PC-3 (cell line): ENCODE data around the gene MIEN1. TPM values are rescaled to one million over a fixed set of nuclear protein-coding genes. Genes with fewer than 3 reads are reported as not detected.
A peak's percentile ranks its signal among the peaks of the same experiment; 100 is the strongest.

Experiments
- ATAC-seq: fragments of 200-7000 bp; cut with Tn5 transposase; 2 replicates; pipeline ENCODE4 v1.9.1; 2020; ENCODE audit warnings: mild to moderate bottlenecking, moderate library complexity
- BruUV-seq: library from RNA; stranded (reverse); fragments of 400-500 nt; replicated peaks from 2 replicates; lab custom pipeline; 2021; lab: Mats Ljungman, UMichigan
- CTCF ChIA-PET: fragments of 300-600 bp; sonication (Branson Sonifier 250); formaldehyde crosslinking; loops from one replicate; lab custom pipeline; 2022; ENCODE audit warnings: antibody characterized with exemption; lab: Charles Lee
- POLR2A ChIA-PET: fragments of 300-600 bp; sonication (Branson Sonifier 250); formaldehyde crosslinking; loops from one replicate; lab custom pipeline; 2022; ENCODE audit warnings: antibody characterized with exemption; ENCODE audit not compliant: unreplicated experiment; lab: Charles Lee
- DNase-seq: peaks from one replicate; pipeline ENCODE4 v3.0.0-alpha.2; 2015
- H2AFZ ChIP-seq: fragments of 300-600 bp; sonication (generic); 2 replicates; pipeline ENCODE4 v1.6.0; 2016; ENCODE audit warnings: antibody characterized with exemption, low read length
- H3F3A ChIP-seq: fragments of 300-600 bp; sonication (generic); one replicate; pipeline ENCODE4 v1.6.0; 2017; ENCODE audit warnings: antibody characterized with exemption, low read length, control low read depth, mild to moderate bottlenecking; ENCODE audit not compliant: unreplicated experiment
- H3K27ac ChIP-seq: fragments of 300-600 bp; sonication (generic); 2 replicates; pipeline ENCODE4 v1.5.1; 2016; ENCODE audit warnings: mild to moderate bottlenecking, low read length
- H3K27me3 ChIP-seq: fragments of 300-600 bp; sonication (generic); 2 replicates; pipeline ENCODE4 v1.6.1; 2016; ENCODE audit warnings: low read length, mixed read lengths
- H3K36me3 ChIP-seq: fragments of 300-600 bp; sonication (generic); 2 replicates; pipeline ENCODE4 v1.6.1; 2016; ENCODE audit warnings: low read depth, mixed run types, low read length, mixed read lengths
- H3K4me1 ChIP-seq: fragments of 300-600 bp; sonication (generic); 2 replicates; pipeline ENCODE4 v1.5.1; 2016; ENCODE audit warnings: low read length; ENCODE audit not compliant: insufficient read depth
- H3K4me2 ChIP-seq: fragments of 300-600 bp; sonication (generic); 2 replicates; pipeline ENCODE4 v1.6.0; 2016; ENCODE audit warnings: low read length
- H3K4me3 ChIP-seq: fragments of 300-600 bp; sonication (generic); 2 replicates; pipeline ENCODE4 v1.5.1; 2016; ENCODE audit warnings: mild to moderate bottlenecking, low read length, mixed read lengths
- H3K79me2 ChIP-seq: fragments of 300-600 bp; sonication (generic); 2 replicates; pipeline ENCODE4 v1.6.1; 2017; ENCODE audit warnings: low read length, mixed read lengths
- H3K9ac ChIP-seq: fragments of 300-600 bp; sonication (generic); 2 replicates; pipeline ENCODE4 v1.6.0; 2016; ENCODE audit warnings: mild to moderate bottlenecking, low read length
- H3K9me2 ChIP-seq: fragments of 300-600 bp; sonication (generic); replicated peaks from 2 replicates; pipeline ENCODE4 v1.6.1; 2016; ENCODE audit warnings: mixed run types, low read length, mixed read lengths
- H3K9me3 ChIP-seq: fragments of 300-600 bp; sonication (generic); 2 replicates; pipeline ENCODE4 v1.6.1; 2016; ENCODE audit warnings: low read length, mixed read lengths
- H4K20me1 ChIP-seq: fragments of 300-600 bp; sonication (generic); 2 replicates; pipeline ENCODE4 v1.6.1; 2016; ENCODE audit warnings: low read length, mixed read lengths
- CTCF ChIP-seq: fragments of 300-600 bp; sonication (generic); conservative IDR thresholded peaks from 2 replicates; pipeline ENCODE4 v1.5.1; 2017; ENCODE audit warnings: antibody characterized with exemption, low read depth, mild to moderate bottlenecking, low read length
- EZH2 ChIP-seq: fragments of 300-600 bp; sonication (generic); IDR thresholded peaks from one replicate; pipeline ENCODE4 v1.6.1; 2017; ENCODE audit warnings: antibody characterized with exemption, mild to moderate bottlenecking, low read length; ENCODE audit not compliant: unreplicated experiment
- EZH2phosphoT487 ChIP-seq: fragments of 300-600 bp; sonication (generic); IDR thresholded peaks from 2 replicates; pipeline ENCODE4 v1.6.1; 2018; ENCODE audit warnings: mild to moderate bottlenecking, antibody characterized with exemption, low read length, borderline replicate concordance
- intact Hi-C: fragments of 100-400 bp; cut with micrococcal nuclease; formaldehyde crosslinking; loops from 2 replicates; pipeline ENCODE4 v1.9.0; 2023
- total RNA-seq: library from RNA; depleted of rRNA; stranded (reverse); fragments of >200 nt; gene quantifications from 2 replicates; pipeline ENCODE4 v1.2.3, GENCODE V29; 2014

The MIEN1 gene
- total RNA-seq, 1 experiment from 2014 or later: 52.0 TPM

GRCh38 chr17:39754161-39754957 lies 24.0 kb upstream of the MIEN1 start:
- peak; percentile 89 for DNase-seq
- Histone ChIP-seq H3K9me3 (no peaks in the 10 kb centered on the region), H3K4me2 (peak overlapping the region; percentile 92), H3K4me3 (peak overlapping the region; percentile 75), H2AFZ (peak overlapping the region; percentile 91), H3K27ac (peak overlapping the region; percentile 43; the same call in 1 of the 2 replicates), H3K4me1 (peaks cover 6% of the 10 kb centered on the region; the same call in 1 of the 2 replicates), H3K9me2 (no peaks in the 10 kb centered on the region), H3K9ac (peak overlapping the region; percentile 81), H3K79me2 (no peaks in the 10 kb centered on the region), H4K20me1 (no peaks in the 10 kb centered on the region), H3K36me3 (no peaks in the 10 kb centered on the region), H3K27me3 (no peaks in the 10 kb centered on the region), H3F3A (no peaks in the 10 kb centered on the region)
- TF ChIP-seq EZH2phosphoT487 (no peak), EZH2 (no peak), CTCF (peak; percentile 67)
- intact Hi-C loops: loop anchor here (2.0 to 5.0 kb wide), 2 partner anchors 24 to 132 kb away; partner anchors contain the start of gene MIEN1
- BruUV-seq: no TSS peak
- ChIA-PET CTCF (interaction anchor here (0.6 kb wide), 1 partner anchor 128 kb away, joined by 6 read pairs; the partner anchor contains the start of gene PPP1R1B), POLR2A (interaction anchor here (0.6 kb wide), 1 partner anchor 478 kb away, joined by 3 read pairs; no protein-coding TSS in a partner anchor)
- ATAC-seq: peak; percentile 92

GRCh38 chr17:39753514-39754160 lies 23.3 kb upstream of the MIEN1 start:
- TF ChIP-seq EZH2phosphoT487 (no peak), CTCF (no peak), EZH2 (no peak)
- Histone ChIP-seq H3K4me2 (peak overlapping the region; percentile 92), H3K36me3 (no peaks in the 10 kb centered on the region), H4K20me1 (no peaks in the 10 kb centered on the region), H3K27ac (peak overlapping the region; percentile 43; the same call in 1 of the 2 replicates), H2AFZ (peak overlapping the region; percentile 91), H3K9ac (peak overlapping the region; percentile 81), H3K27me3 (no peaks in the 10 kb centered on the region), H3K9me3 (no peaks in the 10 kb centered on the region), H3K79me2 (no peaks in the 10 kb centered on the region), H3K4me3 (peak overlapping the region; percentile 75), H3K4me1 (peaks cover 6% of the 10 kb centered on the region; the same call in 1 of the 2 replicates), H3F3A (no peaks in the 10 kb centered on the region), H3K9me2 (no peaks in the 10 kb centered on the region)
- POLR2A ChIA-PET: interaction anchor here (0.6 kb wide), 1 partner anchor 478 kb away, joined by 3 read pairs; no protein-coding TSS in a partner anchor
- intact Hi-C loops: loop anchor here (2.0 to 5.0 kb wide), 2 partner anchors 23 to 131 kb away; partner anchors contain the start of gene MIEN1
- CTCF ChIA-PET: interaction anchor here (0.6 kb wide), 1 partner anchor 127 kb away, joined by 6 read pairs; the partner anchor contains the start of gene PPP1R1B
- DNase-seq (peak; percentile 25), ATAC-seq (peak; percentile 31)
- BruUV-seq: no TSS peak
